ENCODE data around the gene TGIF1. TPM values are rescaled to one million over a fixed set of nuclear protein-coding genes. Genes with fewer than 3 reads are reported as not detected.
"Not testable (repeated sequence)": the region's sequence is repeated elsewhere in the genome, so short reads cannot be mapped to it uniquely, and the experiment has no call there.

Gene TGIF1
- 10 to 100 TPM; 34.3 to 52.4 (median 40.4) TPM for polyA plus RNA-seq (ENCODE audit: insufficient read length in 10 of 10)
- long read RNA-seq, donor 1, transcript TGIF1-202 (3 exons, 2,076 nt), result major isoform, 5 of 9 reads
- long read RNA-seq, donor 1, partial matches to known transcripts, result 0 of 9 reads
- long read RNA-seq, donor 1, other reads (novel, unspliced or antisense), result 0 of 9 reads
- long read RNA-seq, donor 2, transcript TGIF1-202 (3 exons, 2,076 nt), result major isoform, 6 of 11 reads
- long read RNA-seq, donor 2, partial matches to known transcripts, result 0 of 11 reads
- long read RNA-seq, donor 2, other reads (novel, unspliced or antisense), result 0 of 11 reads
- long read RNA-seq, donor 3, result 0 reads
- long read RNA-seq, donor 4, transcript TGIF1-202 (3 exons, 2,076 nt), result major isoform, 5 of 10 reads
- long read RNA-seq, donor 4, partial matches to known transcripts, result 0 of 10 reads
- long read RNA-seq, donor 4, other reads (novel, unspliced or antisense), result 0 of 10 reads
- long read RNA-seq, donor 5, transcript TGIF1-202 (3 exons, 2,076 nt), result major isoform, 8 of 14 reads
- long read RNA-seq, donor 5, partial matches to known transcripts, result 0 of 14 reads
- long read RNA-seq, donor 5, other reads (novel, unspliced or antisense), result 0 of 14 reads
- long read RNA-seq, donor 6, transcript TGIF1-202 (3 exons, 2,076 nt), result major isoform, 12 of 18 reads
- long read RNA-seq, donor 6, partial matches to known transcripts, result 0 of 18 reads
- long read RNA-seq, donor 6, other reads (novel, unspliced or antisense), result 0 of 18 reads
- long read RNA-seq, donor 7, transcript TGIF1-202 (3 exons, 2,076 nt), result major isoform, 11 of 19 reads
- long read RNA-seq, donor 7, partial matches to known transcripts, result 0 of 19 reads
- long read RNA-seq, donor 7, other reads (novel, unspliced or antisense), result 0 of 19 reads
- long read RNA-seq, donor 8, transcript TGIF1-202 (3 exons, 2,076 nt), result major isoform, 9 of 60 reads
- long read RNA-seq, donor 8, partial matches to known transcripts, result 42 of 60 reads
- long read RNA-seq, donor 8, other reads (novel, unspliced or antisense), result 0 of 60 reads
- long read RNA-seq, donor 9, partial matches to known transcripts, result 0 of 3 reads
- long read RNA-seq, donor 9, other reads (novel, unspliced or antisense), result 0 of 3 reads

GRCh38 chr18:3450012-3450798 is at the start of gene TGIF1:
TSS of gene TGIF1 (plus strand) at chr18:3450172. CDS start at chr18:3450490, 318 bp downstream.
- peak; percentile 85 to 96 (median 86) for DNase-seq

- no peak for DNase-seq
Observed at GRCh38 chr18:3400567-3401296, 49.2 kb upstream of the TGIF1 start.

GRCh38 chr18:3401669-3402620 is 48.0 kb upstream of the TGIF1 start:
- DNase-seq, result no peak

GRCh38 chr18:3402982-3403451 is 47.0 kb upstream of the TGIF1 start:
- DNase-seq, result peak in 1 of 3 donors; percentile 23

- no peak for DNase-seq
Observed at GRCh38 chr18:3405713-3406112, 44.3 kb upstream of the TGIF1 start.

- DNase-seq, result no peak
Observed at GRCh38 chr18:3408107-3408506, 41.9 kb upstream of the TGIF1 start.

GRCh38 chr18:3409811-3410210 is 40.2 kb upstream of the TGIF1 start:
- DNase-seq, result no peak

GRCh38 chr18:3410273-3410672 is 39.7 kb upstream of the TGIF1 start:
- no peak for DNase-seq

- DNase-seq, result not testable (repeated sequence)
Observed at GRCh38 chr18:3410876-3411275, 39.1 kb upstream of the TGIF1 start.

- DNase-seq, result no peak
Observed at GRCh38 chr18:3411327-3411726, 38.6 kb upstream of the TGIF1 start.

- DNase-seq, result peak; percentile 11 to 67 (median 38)
Observed at GRCh38 chr18:3411854-3412268, 38.1 kb upstream of the TGIF1 start.

- DNase-seq, result not testable (repeated sequence)
Observed at GRCh38 chr18:3412528-3412927, 37.4 kb upstream of the TGIF1 start.

GRCh38 chr18:3415110-3415509 is 34.9 kb upstream of the TGIF1 start:
- no peak for DNase-seq

GRCh38 chr18:3418083-3418482 is 31.9 kb upstream of the TGIF1 start:
- DNase-seq, result no peak

GRCh38 chr18:3420919-3421279 is 29.1 kb upstream of the TGIF1 start:
- DNase-seq, result no peak

GRCh38 chr18:3422905-3423304 is 27.1 kb upstream of the TGIF1 start:
- DNase-seq, result no peak

GRCh38 chr18:3424280-3424890 is 25.6 kb upstream of the TGIF1 start:
- DNase-seq, result no peak

GRCh38 chr18:3425030-3425429 is 24.9 kb upstream of the TGIF1 start:
- DNase-seq, result no peak

- DNase-seq, result no peak
Observed at GRCh38 chr18:3425446-3425845, 24.5 kb upstream of the TGIF1 start.
